ENCODE data around the gene SNTA1.
A peak's percentile ranks its signal among the peaks of the same experiment; 100 is the strongest.
"Not testable (repeated sequence)": the region's sequence is repeated elsewhere in the genome, so short reads cannot be mapped to it uniquely, and the experiment has no call there.

The SNTA1 gene
- total RNA-seq: 3.8 to 29.1 (median 13.0) reads per million in 9 experiments

- H3K27me3 Mint-ChIP-seq: no peaks in the 10 kb centered on the region
- DNase-seq (peak; percentile 65 to 79 (median 74)), ATAC-seq (replicated peaks) (peak; percentile 75)
- H3K9me3 Mint-ChIP-seq: no peaks in the 10 kb centered on the region
- peaks cover 6 to 17% of the 10 kb centered on the region in 2 donors for H3K4me1 Mint-ChIP-seq (ENCODE audit: low read depth in 2 of 2)
- H3K27ac Mint-ChIP-seq: peak within 1 kb of the TSS; percentile 90 to 92
- peaks cover 8% of the 10 kb centered on the region for H3K36me3 Mint-ChIP-seq (ENCODE audit: insufficient read depth)
- peak within 1 kb of the TSS; percentile 94 to 95 for H3K4me3 Mint-ChIP-seq
Observed at GRCh38 chr20:33443512-33444239, at the start of gene SNTA1. Gene SNTA1 (minus strand): TSS chr20:33443763. CDS start chr20:33443620, 143 bp downstream.

GRCh38 chr20:33490934-33491656 is 47.5 kb upstream of the SNTA1 start:
- H3K9me3 Mint-ChIP-seq: no peaks in the 10 kb centered on the region
- peaks cover 14% of the 10 kb centered on the region for H3K36me3 Mint-ChIP-seq (ENCODE audit: insufficient read depth)
- peaks cover 11 to 12% of the 10 kb centered on the region in 2 donors for H3K4me1 Mint-ChIP-seq (ENCODE audit: low read depth in 2 of 2)
- ATAC-seq (replicated peaks) (no peak), DNase-seq (no peak)
- H3K27me3 Mint-ChIP-seq: no peaks in the 10 kb centered on the region
- H3K4me3 Mint-ChIP-seq: peak overlapping the region; percentile 80 to 86
- peak overlapping the region; percentile 89 to 91 for H3K27ac Mint-ChIP-seq

- Mint-ChIP-seq H3K36me3 (ENCODE audit: insufficient read depth) (peaks cover 12% of the 10 kb centered on the region), H3K4me1 (ENCODE audit: low read depth in 2 of 2) (peaks cover 7 to 8% of the 10 kb centered on the region in 2 donors), H3K9me3 (no peaks in the 10 kb centered on the region), H3K4me3 (peak within 1 kb of the TSS; percentile 80 to 86), H3K27me3 (no peaks in the 10 kb centered on the region), H3K27ac (peak within 1 kb of the TSS; percentile 89 to 91)
- DNase-seq (no peak), ATAC-seq (replicated peaks) (no peak)
Observed at GRCh38 chr20:33490023-33490933, 46.7 kb upstream of the SNTA1 start, which contains the start of gene CBFA2T2. Gene CBFA2T2 (plus strand): TSS chr20:33490096. CDS start chr20:33490268, 172 bp downstream.

GRCh38 chr20:33489495-33490022 is 46.0 kb upstream of the SNTA1 start:
- ATAC-seq (replicated peaks): peak; percentile 90
- peak; percentile 99 for DNase-seq
- Mint-ChIP-seq H3K4me3 (peak overlapping the region; percentile 80 to 86), H3K36me3 (ENCODE audit: insufficient read depth) (peaks cover 10% of the 10 kb centered on the region), H3K27me3 (no peaks in the 10 kb centered on the region), H3K4me1 (ENCODE audit: low read depth in 2 of 2) (peaks cover 7 to 8% of the 10 kb centered on the region in 2 donors), H3K27ac (peak overlapping the region; percentile 89 to 91), H3K9me3 (no peaks in the 10 kb centered on the region)

DNA sequence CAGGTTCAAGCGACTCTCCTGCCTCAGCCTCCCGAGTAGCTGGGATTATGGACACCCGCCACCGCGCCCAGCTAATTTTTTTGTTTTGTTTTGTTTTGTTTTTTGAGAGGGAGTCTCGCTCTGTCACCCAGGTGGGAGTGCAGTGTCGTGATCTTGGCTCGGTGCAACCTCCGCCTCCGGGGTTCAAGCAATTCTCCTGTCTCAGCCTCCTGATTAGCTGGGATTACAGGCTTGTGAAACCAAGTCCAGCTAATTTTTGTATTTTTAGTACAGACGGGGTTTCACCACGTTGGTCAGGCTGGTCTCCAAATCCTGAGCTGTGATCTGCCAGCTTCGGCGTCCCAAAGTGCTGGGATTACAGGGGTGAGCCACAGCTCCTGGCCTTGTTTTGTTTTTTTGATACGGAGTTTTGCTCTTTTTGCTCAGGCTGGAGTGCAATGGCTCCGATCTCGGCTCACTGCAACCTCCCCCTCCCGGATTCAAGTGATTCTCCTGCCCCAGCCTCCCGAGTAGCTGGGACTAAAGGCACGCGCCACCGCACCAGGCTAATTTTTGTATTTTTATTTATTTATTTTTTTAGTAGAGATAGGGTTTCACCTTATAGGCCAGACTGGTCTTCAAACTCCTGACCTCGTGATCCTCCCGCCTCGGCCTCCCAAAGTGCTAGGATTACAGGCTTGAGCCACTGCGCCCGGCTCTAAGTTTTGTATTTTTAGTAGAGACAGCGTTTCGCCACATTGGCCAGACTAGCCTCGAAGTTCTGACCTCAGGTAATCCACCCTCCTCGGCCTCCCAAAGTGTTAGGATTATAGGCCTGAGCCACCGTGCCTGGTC is 45.3 kb upstream of the SNTA1 start:
- not testable (repeated sequence) for H3K27me3 Mint-ChIP-seq; DNase-seq; H3K9me3 Mint-ChIP-seq; H3K4me1 Mint-ChIP-seq (ENCODE audit: low read depth in 2 of 2); ATAC-seq (replicated peaks)
- Mint-ChIP-seq H3K36me3 (ENCODE audit: insufficient read depth) (peaks cover 10% of the 10 kb centered on the region), H3K27ac (peak overlapping the region; percentile 89 to 91), H3K4me3 (peak overlapping the region in 1 of 2 donors; percentile 80)

DNA sequence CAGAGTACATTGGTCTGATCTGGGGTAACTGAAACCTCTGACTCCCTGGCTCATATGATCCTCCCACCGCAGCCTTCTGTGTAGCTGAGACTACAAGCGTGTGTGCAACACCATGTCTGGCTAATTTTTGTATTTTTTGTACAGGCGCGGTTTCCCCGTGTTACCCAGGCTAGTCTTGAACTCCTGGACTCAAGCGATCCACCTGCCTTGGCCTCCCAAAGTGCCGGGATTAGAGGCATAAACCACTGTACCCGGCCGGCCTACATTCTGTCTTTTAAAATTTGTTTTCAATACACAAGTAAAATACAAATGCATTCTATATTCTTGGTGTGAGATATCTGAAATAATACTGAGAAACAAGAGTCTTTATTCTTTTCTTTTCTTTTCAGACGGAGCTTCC is 44.6 kb upstream of the SNTA1 start:
- no peak for ATAC-seq (replicated peaks)
- DNase-seq: no peak
- Mint-ChIP-seq H3K9me3 (no peaks in the 10 kb centered on the region), H3K4me1 (ENCODE audit: low read depth in 2 of 2) (peaks cover 7 to 8% of the 10 kb centered on the region in 2 donors), H3K36me3 (ENCODE audit: insufficient read depth) (peaks cover 10% of the 10 kb centered on the region), H3K27me3 (no peaks in the 10 kb centered on the region), H3K27ac (peak overlapping the region in 1 of 2 donors; percentile 91), H3K4me3 (no peak overlapping the region)

GRCh38 chr20:33483186-33483585 is 39.6 kb upstream of the SNTA1 start:
- not testable (repeated sequence) for DNase-seq; H3K36me3 Mint-ChIP-seq (ENCODE audit: insufficient read depth); H3K9me3 Mint-ChIP-seq; H3K27me3 Mint-ChIP-seq; H3K27ac Mint-ChIP-seq; H3K4me1 Mint-ChIP-seq (ENCODE audit: low read depth in 2 of 2); H3K4me3 Mint-ChIP-seq; ATAC-seq (replicated peaks)

DNA sequence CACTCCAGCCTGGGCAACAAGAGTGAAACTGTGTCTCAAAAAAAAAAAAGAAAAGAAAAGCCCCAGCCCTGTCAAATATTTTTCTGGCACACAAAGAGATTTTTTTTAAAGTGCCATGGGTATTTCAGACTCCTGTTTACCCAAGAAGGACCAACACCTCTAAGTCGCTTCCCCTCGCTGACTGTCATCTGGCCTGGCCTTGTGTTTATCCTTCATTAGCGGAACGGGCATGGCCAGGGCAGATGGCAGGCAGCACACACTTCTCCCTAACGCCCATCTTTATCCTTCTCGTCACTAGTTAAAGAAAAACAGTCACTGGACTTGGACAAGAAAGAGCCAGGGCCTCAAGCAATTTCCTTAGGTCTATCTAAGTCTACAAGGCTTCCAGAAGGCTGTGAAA is 39.0 kb upstream of the SNTA1 start:
- no peak overlapping the region for H3K27ac Mint-ChIP-seq
- H3K4me3 Mint-ChIP-seq: no peak overlapping the region
- ATAC-seq (replicated peaks) (no peak), DNase-seq (no peak)
- no peaks in the 10 kb centered on the region for H3K9me3 Mint-ChIP-seq
- H3K36me3 Mint-ChIP-seq (ENCODE audit: insufficient read depth): no peaks in the 10 kb centered on the region
- no peaks in the 10 kb centered on the region for H3K27me3 Mint-ChIP-seq
- peaks cover 0 to 3% of the 10 kb centered on the region in 2 donors for H3K4me1 Mint-ChIP-seq (ENCODE audit: low read depth in 2 of 2)

GRCh38 chr20:33481431-33481941 is 37.9 kb upstream of the SNTA1 start:
- ATAC-seq (replicated peaks): no peak
- Mint-ChIP-seq H3K4me1 (ENCODE audit: low read depth in 2 of 2) (peaks cover 0 to 3% of the 10 kb centered on the region in 2 donors), H3K4me3 (no peak overlapping the region), H3K9me3 (no peaks in the 10 kb centered on the region), H3K36me3 (ENCODE audit: insufficient read depth) (no peaks in the 10 kb centered on the region), H3K27ac (no peak overlapping the region), H3K27me3 (no peaks in the 10 kb centered on the region)
- no peak for DNase-seq

DNA sequence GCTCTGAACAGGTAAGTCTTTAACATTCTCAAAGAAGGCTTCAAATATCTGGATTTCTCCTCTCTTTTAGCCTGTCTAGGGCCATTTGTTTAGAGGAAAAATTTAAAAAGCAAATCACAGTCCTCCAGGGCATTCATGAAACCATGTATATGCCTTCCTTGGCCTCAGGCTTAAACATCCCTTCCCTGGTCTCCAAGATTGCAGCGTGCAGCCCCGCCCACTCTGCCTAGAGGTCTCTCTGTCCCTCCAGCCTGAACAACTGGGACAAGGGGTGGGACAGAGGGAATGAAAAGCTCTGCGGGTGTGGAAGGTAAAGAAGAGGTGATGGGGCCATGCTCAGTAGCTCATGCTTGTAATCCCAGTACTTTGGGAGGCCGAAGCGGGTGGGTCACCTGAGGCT is 36.5 kb upstream of the SNTA1 start:
- DNase-seq: no peak
- H3K4me3 Mint-ChIP-seq: no peak overlapping the region
- H3K27ac Mint-ChIP-seq: no peak overlapping the region
- no peaks in the 10 kb centered on the region for H3K9me3 Mint-ChIP-seq
- peaks cover 0 to 3% of the 10 kb centered on the region in 2 donors for H3K4me1 Mint-ChIP-seq (ENCODE audit: low read depth in 2 of 2)
- H3K36me3 Mint-ChIP-seq (ENCODE audit: insufficient read depth): no peaks in the 10 kb centered on the region
- H3K27me3 Mint-ChIP-seq: no peaks in the 10 kb centered on the region
- ATAC-seq (replicated peaks): no peak

GRCh38 chr20:33477386-33478234 is 34.0 kb upstream of the SNTA1 start:
- no peaks in the 10 kb centered on the region for H3K9me3 Mint-ChIP-seq
- peaks cover 0 to 3% of the 10 kb centered on the region in 2 donors for H3K4me1 Mint-ChIP-seq (ENCODE audit: low read depth in 2 of 2)
- H3K27ac Mint-ChIP-seq: no peak overlapping the region
- DNase-seq: no peak
- H3K27me3 Mint-ChIP-seq: no peaks in the 10 kb centered on the region
- H3K36me3 Mint-ChIP-seq (ENCODE audit: insufficient read depth): peaks cover 4% of the 10 kb centered on the region
- no peak for ATAC-seq (replicated peaks)
- H3K4me3 Mint-ChIP-seq: no peak overlapping the region
